HEK293T (cell line): ENCODE data around the gene SCNN1G.

Experiments
- CTCF ChIA-PET: fragments of 350-600 bp; formaldehyde crosslinking; extraction: SDS; loops from one replicate; lab custom pipeline; 2021; ENCODE audit warnings: antibody characterized with exemption, inconsistent platforms; lab: Yijun Ruan, JAX
- POLR2A ChIA-PET: fragments of 350-600 bp; formaldehyde crosslinking; extraction: SDS; loops from one replicate; lab custom pipeline; 2020; ENCODE audit warnings: antibody characterized with exemption, inconsistent platforms; lab: Yijun Ruan, JAX
- DNase-seq: peaks from one replicate; pipeline ENCODE4 v3.0.0; 2012; ENCODE audit warnings: mixed read lengths; ENCODE audit errors: extremely low spot score
- ARNT ChIP-seq: fragments of 450-650 bp; IDR thresholded peaks from 2 replicates; pipeline ENCODE4 v1.6.1; 2017; ENCODE audit warnings: mild to moderate bottlenecking
- BHLHE40 ChIP-seq: fragments of 450-650 bp; IDR thresholded peaks from 2 replicates; pipeline ENCODE4 v1.6.1; 2016; ENCODE audit warnings: mild to moderate bottlenecking, moderate library complexity, borderline replicate concordance
- CTBP1 ChIP-seq: fragments of 450-650 bp; IDR thresholded peaks from 2 replicates; pipeline ENCODE4 v1.6.1; 2016; ENCODE audit warnings: borderline replicate concordance
- ELF4 ChIP-seq: fragments of 450-650 bp; IDR thresholded peaks from 2 replicates; pipeline ENCODE4 v1.6.1; 2017; ENCODE audit warnings: antibody characterized with exemption
- FOXA1 ChIP-seq: fragments of 450-650 bp; IDR thresholded peaks from 2 replicates; pipeline ENCODE4 v1.6.1; 2016; ENCODE audit warnings: mild to moderate bottlenecking
- FOXK2 ChIP-seq: fragments of 450-650 bp; IDR thresholded peaks from 2 replicates; pipeline ENCODE4 v1.6.1; 2016; ENCODE audit warnings: mild to moderate bottlenecking
- FOXM1 ChIP-seq: fragments of 450-650 bp; IDR thresholded peaks from 2 replicates; pipeline ENCODE4 v1.6.1; 2017; ENCODE audit warnings: mild to moderate bottlenecking, borderline replicate concordance
- HDGF ChIP-seq: fragments of 450-650 bp; IDR thresholded peaks from 2 replicates; pipeline ENCODE4 v1.6.1; 2017; ENCODE audit warnings: antibody characterized with exemption, borderline replicate concordance
- L3MBTL2 ChIP-seq: fragments of 450-650 bp; conservative IDR thresholded peaks from 2 replicates; pipeline ENCODE4 v1.6.1; 2016; ENCODE audit warnings: mild to moderate bottlenecking
- LEF1 ChIP-seq: fragments of 450-650 bp; IDR thresholded peaks from 2 replicates; pipeline ENCODE4 v1.6.1; 2017; ENCODE audit warnings: mild to moderate bottlenecking, borderline replicate concordance
- NFRKB ChIP-seq: fragments of 450-650 bp; IDR thresholded peaks from 2 replicates; pipeline ENCODE4 v1.6.1; 2016; ENCODE audit warnings: mild to moderate bottlenecking, moderate library complexity
- PKNOX1 ChIP-seq: fragments of 450-650 bp; IDR thresholded peaks from 2 replicates; pipeline ENCODE4 v1.6.1; 2016
- SP1 ChIP-seq: fragments of 450-650 bp; IDR thresholded peaks from 2 replicates; pipeline ENCODE4 v1.6.1; 2017
- SUZ12 ChIP-seq: fragments of 450-650 bp; IDR thresholded peaks from 2 replicates; pipeline ENCODE4 v1.6.1; 2016; ENCODE audit warnings: mild to moderate bottlenecking
- TARDBP ChIP-seq: fragments of 450-650 bp; IDR thresholded peaks from 2 replicates; pipeline ENCODE4 v1.6.1; 2016
- ZNF384 ChIP-seq: fragments of 450-650 bp; IDR thresholded peaks from 2 replicates; pipeline ENCODE4 v1.6.1; 2016

SCNN1G gene

GRCh38 chr16:23207485-23207884 is 24.9 kb downstream of the SCNN1G start:
- TF ChIP-seq PKNOX1 (no peak), SUZ12 (no peak), TARDBP (no peak), L3MBTL2 (no peak), BHLHE40 (no peak), ARNT (no peak), FOXA1 (no peak), LEF1 (no peak), ZNF384 (no peak), SP1 (no peak), NFRKB (no peak), FOXK2 (no peak), ELF4 (no peak), FOXM1 (no peak), CTBP1 (no peak), HDGF (no peak)
- DNase-seq = no peak
- ChIA-PET POLR2A (no interaction called here), CTCF (no interaction called here)

GRCh38 chr16:23209606-23210005 is 27.1 kb downstream of the SCNN1G start:
- no peak for TF ChIP-seq ELF4
- TF ChIP-seq PKNOX1 = no peak
- TF ChIP-seq NFRKB = no peak
- no peak for TF ChIP-seq ZNF384
- no peak for TF ChIP-seq FOXK2
- TF ChIP-seq SP1 = no peak
- no peak for TF ChIP-seq SUZ12
- TF ChIP-seq LEF1 = no peak
- no peak for TF ChIP-seq HDGF
- no peak for TF ChIP-seq TARDBP
- TF ChIP-seq L3MBTL2 = no peak
- no peak for TF ChIP-seq FOXA1
- no peak for TF ChIP-seq FOXM1
- TF ChIP-seq CTBP1 = no peak
- no peak for TF ChIP-seq BHLHE40
- TF ChIP-seq ARNT = no peak
- ChIA-PET POLR2A (no interaction called here), CTCF (no interaction called here)
- DNase-seq = no peak

GRCh38 chr16:23213831-23214230 is 31.3 kb downstream of the SCNN1G start:
- no peak for DNase-seq
- TF ChIP-seq SP1 (no peak), ZNF384 (no peak), HDGF (no peak), SUZ12 (no peak), FOXA1 (no peak), BHLHE40 (no peak), L3MBTL2 (no peak), ELF4 (no peak), NFRKB (no peak), FOXK2 (no peak), CTBP1 (no peak), TARDBP (no peak)
- CTCF ChIA-PET = no interaction called here
- POLR2A ChIA-PET = no interaction called here

GRCh38 chr16:23214796-23215195 is 32.3 kb downstream of the SCNN1G start:
- POLR2A ChIA-PET = no interaction called here
- DNase-seq = no peak
- CTCF ChIA-PET = no interaction called here
- TF ChIP-seq SP1 = no peak

- DNase-seq = no peak
- ChIA-PET POLR2A (no interaction called here), CTCF (no interaction called here)
- TF ChIP-seq LEF1 (no peak), NFRKB (no peak), L3MBTL2 (no peak), HDGF (no peak)
Observed at GRCh38 chr16:23215435-23215834, 32.9 kb downstream of the SCNN1G start.

- ChIA-PET POLR2A (no interaction called here), CTCF (no interaction called here)
- DNase-seq = no peak
- TF ChIP-seq CTBP1 = no peak
- no peak for TF ChIP-seq BHLHE40
- no peak for TF ChIP-seq L3MBTL2
- no peak for TF ChIP-seq TARDBP
- no peak for TF ChIP-seq ELF4
- no peak for TF ChIP-seq HDGF
- TF ChIP-seq SUZ12 = no peak
- no peak for TF ChIP-seq FOXM1
- TF ChIP-seq FOXK2 = no peak
- no peak for TF ChIP-seq SP1
- TF ChIP-seq ZNF384 = no peak
Observed at GRCh38 chr16:23216658-23217246, 34.2 kb downstream of the SCNN1G start.

- TF ChIP-seq SP1 = no peak
- no peak for TF ChIP-seq ZNF384
- no peak for TF ChIP-seq TARDBP
- no peak for TF ChIP-seq ARNT
- no peak for TF ChIP-seq FOXA1
- TF ChIP-seq ELF4 = no peak
- DNase-seq = no peak
- POLR2A ChIA-PET = no interaction called here
- CTCF ChIA-PET = interaction anchor here (1.3 kb wide), 1 partner anchor 34 kb away, joined by 3 read pairs; no protein-coding TSS in a partner anchor
Observed at GRCh38 chr16:23217646-23218045, 35.1 kb downstream of the SCNN1G start.
